HCT116 (cell line): ENCODE measurements around the gene DAPK1. TPM values are rescaled to one million over a fixed set of nuclear protein-coding genes. Genes with fewer than 3 reads are reported as not detected.

Source experiments
- ATAC-seq: fragments of 200-7000 bp; cut with Tn5 transposase; 2 replicates; pipeline ENCODE4 v1.9.1; 2020; ENCODE audit warnings: mild to moderate bottlenecking, moderate library complexity
- BruUV-seq: library from RNA; stranded (reverse); fragments of 400-500 nt; replicated peaks from 2 replicates; lab custom pipeline; 2021; lab: Mats Ljungman, UMichigan
- CTCF ChIA-PET: fragments of 300-600 bp; sonication (Branson Sonifier 250); formaldehyde crosslinking; loops from one replicate; lab custom pipeline; 2021; ENCODE audit warnings: antibody characterized with exemption; lab: Charles Lee
- POLR2A ChIA-PET: fragments of 300-600, 350-600 bp; sonication (Branson Sonifier 250); formaldehyde crosslinking; loops from one replicate; lab custom pipeline; 2021; ENCODE audit warnings: antibody characterized with exemption; lab: Charles Lee
- RAD21 ChIA-PET, 2 experiments: fragments of 300-600 bp; sonication (Branson Sonifier 250); formaldehyde crosslinking; loops; one replicate each; lab custom pipeline; 2023; ENCODE audit warnings: low total read pairs in 2 of 2; ENCODE audit not compliant: uncharacterized antibody in 2 of 2, unreplicated experiment in 2 of 2, low non-redundant PET in 1 of 2; lab: Charles Lee
- DNase-seq: peaks from one replicate; pipeline ENCODE4 v3.0.0-alpha.2; 2010; ENCODE audit warnings: low read depth, low spot score
- H2AFZ ChIP-seq: fragments of 200-600 bp; shearing (Covaris generic), sonication (generic); 2 replicates; pipeline ENCODE4 v1.6.1; 2017; ENCODE audit warnings: low read depth, mixed run types, mixed read lengths, antibody characterized with exemption, low read length; ENCODE audit not compliant: poor library complexity, severe bottlenecking
- H3K27ac ChIP-seq: 2 replicates; pipeline ENCODE4 v1.5.1; 2012; ENCODE audit warnings: low read depth, low read length
- H3K27me3 ChIP-seq: fragments of 200-600 bp; sonication (generic); 2 replicates; pipeline ENCODE4 v1.6.1; 2016; ENCODE audit warnings: mixed run types, low read length, mixed read lengths; ENCODE audit not compliant: insufficient read depth
- H3K36me3 ChIP-seq, 2 experiments: fragments of 200-500 bp in 1 of 2; fragments of 200-600 bp in 1 of 2; sonication (Bioruptor generic) in 1 of 2; sonication (generic) in 1 of 2; 2 replicates each; pipeline versions ENCODE4 v1.5.1 to v1.6.1; 2014 to 2016; ENCODE audit warnings: low read length in 2 of 2, inconsistent platforms in 1 of 2, mixed read lengths in 1 of 2, mixed run types in 1 of 2; ENCODE audit not compliant: insufficient read depth in 2 of 2, control insufficient read depth in 1 of 2
- H3K4me1 ChIP-seq, 2 experiments: fragments of 200-600 bp in 1 of 2; sonication (generic) in 1 of 2; 2 replicates each; pipeline versions ENCODE4 v1.5.1 to v1.6.1; 2012 to 2017; ENCODE audit warnings: low read length in 2 of 2, inconsistent platforms in 1 of 2, mild to moderate bottlenecking in 1 of 2, mixed read lengths in 1 of 2, mixed run types in 1 of 2, moderate library complexity in 1 of 2; ENCODE audit not compliant: insufficient read depth in 2 of 2, control insufficient read depth in 1 of 2
- H3K4me2 ChIP-seq: fragments of 200-600 bp; sonication (generic); 2 replicates; pipeline ENCODE4 v1.6.1; 2017; ENCODE audit warnings: mixed run types, low read length, mixed read lengths
- H3K4me3 ChIP-seq, 2 experiments: fragments of 200-600 bp in 1 of 2; sonication (generic) in 1 of 2; replicated peaks in 1 of 2; 2 replicates each; pipeline ENCODE4 v1.5.1; 2011 to 2016; ENCODE audit warnings: low read length in 2 of 2, control low read depth in 1 of 2, low read depth in 1 of 2, mild to moderate bottlenecking in 1 of 2, mixed read lengths in 1 of 2, mixed run types in 1 of 2
- H3K79me2 ChIP-seq: fragments of 200-600 bp; sonication (generic); 2 replicates; pipeline ENCODE4 v1.6.1; 2017; ENCODE audit warnings: mild to moderate bottlenecking, mixed run types, low read length, moderate library complexity, mixed read lengths; ENCODE audit not compliant: insufficient read depth
- H3K9ac ChIP-seq: fragments of 200-600 bp; sonication (generic); 2 replicates; pipeline ENCODE4 v1.6.1; 2016; ENCODE audit warnings: low read length, mixed read lengths
- H3K9me2 ChIP-seq: fragments of 200-600 bp; sonication (generic), shearing (Covaris generic); 2 replicates; pipeline ENCODE4 v1.6.1; 2017; ENCODE audit warnings: mixed run types, mild to moderate bottlenecking, moderate library complexity; ENCODE audit not compliant: insufficient read depth
- H3K9me3 ChIP-seq, 2 experiments: fragments of 200-500 bp in 1 of 2; fragments of 200-600 bp in 1 of 2; sonication (Bioruptor generic) in 1 of 2; sonication (generic) in 1 of 2; 2 replicates each; pipeline ENCODE4 v1.6.1; 2014 to 2017; ENCODE audit warnings: low read length in 2 of 2, mixed read lengths in 2 of 2, inconsistent platforms in 1 of 2, low read depth in 1 of 2, mild to moderate bottlenecking in 1 of 2, mixed run types in 1 of 2, moderate library complexity in 1 of 2; ENCODE audit not compliant: control insufficient read depth in 1 of 2, insufficient read depth in 1 of 2
- H4K20me1 ChIP-seq: fragments of 200-600 bp; sonication (generic), shearing (Covaris generic); 2 replicates; pipeline ENCODE4 v1.6.1; 2017; ENCODE audit warnings: mixed run types, mild to moderate bottlenecking, moderate library complexity; ENCODE audit not compliant: insufficient read depth
- ATF3 ChIP-seq: IDR thresholded peaks from 2 replicates; pipeline ENCODE4 v1.6.1; 2012
- CEBPB ChIP-seq: IDR thresholded peaks from 2 replicates; pipeline ENCODE4 v1.6.1; 2012; ENCODE audit warnings: low read depth
- CTCF ChIP-seq, 3 experiments: fragments of 200-600 bp in 1 of 3; sonication (generic) in 1 of 3; IDR thresholded peaks in 2 of 3; conservative IDR thresholded peaks in 1 of 3; 2 replicates each; pipeline ENCODE4 v1.5.1; 2012 to 2017; ENCODE audit warnings: low read depth in 2 of 3, low read length in 2 of 3, antibody characterized with exemption in 1 of 3, borderline replicate concordance in 1 of 3, control low read depth in 1 of 3, mild to moderate bottlenecking in 1 of 3, mixed read lengths in 1 of 3, mixed run types in 1 of 3, moderate library complexity in 1 of 3; ENCODE audit not compliant: insufficient read depth in 1 of 3
- EGR1 ChIP-seq: IDR thresholded peaks from 2 replicates; pipeline ENCODE4 v1.6.1; 2012; ENCODE audit warnings: low read depth
- ELF1 ChIP-seq: IDR thresholded peaks from 2 replicates; pipeline ENCODE4 v1.6.1; 2012; ENCODE audit warnings: low read depth, borderline replicate concordance
- EZH2 ChIP-seq: fragments of 200-600 bp; sonication (generic); IDR thresholded peaks from 2 replicates; pipeline ENCODE4 v1.6.1; 2017; ENCODE audit warnings: antibody characterized with exemption, mixed run types
- FOSL1 ChIP-seq: IDR thresholded peaks from 2 replicates; pipeline ENCODE4 v1.6.1; 2012; ENCODE audit warnings: low read depth
- JUND ChIP-seq: IDR thresholded peaks from 2 replicates; pipeline ENCODE4 v1.6.1; 2012
- MAX ChIP-seq: IDR thresholded peaks from 2 replicates; pipeline ENCODE4 v1.6.1; 2012
- POLR2A ChIP-seq: IDR thresholded peaks from 2 replicates; pipeline ENCODE4 v1.7.0; 2011; ENCODE audit warnings: borderline replicate concordance; ENCODE audit not compliant: insufficient read depth, insufficient read length; ENCODE audit errors: extremely low read depth
- POLR2AphosphoS5 ChIP-seq: IDR thresholded peaks from 2 replicates; pipeline ENCODE4 v1.6.1; 2011; ENCODE audit warnings: mild to moderate bottlenecking, low read depth, low read length, moderate library complexity
- RAD21 ChIP-seq: IDR thresholded peaks from 2 replicates; pipeline ENCODE4 v1.6.1; 2012; ENCODE audit warnings: low read depth, mild to moderate bottlenecking
- REST ChIP-seq: IDR thresholded peaks from 2 replicates; pipeline ENCODE4 v1.6.1; 2012; ENCODE audit warnings: low read depth
- SIN3A ChIP-seq: IDR thresholded peaks from 2 replicates; pipeline ENCODE4 v1.6.1; 2012; ENCODE audit warnings: low read depth
- SP1 ChIP-seq: IDR thresholded peaks from 2 replicates; pipeline ENCODE4 v1.6.1; 2012; ENCODE audit warnings: low read depth
- SRF ChIP-seq: IDR thresholded peaks from 2 replicates; pipeline ENCODE4 v1.6.1; 2012; ENCODE audit warnings: low read depth
- TCF7L2 ChIP-seq: IDR thresholded peaks from 2 replicates; pipeline ENCODE4 v1.7.0; 2011; ENCODE audit warnings: borderline replicate concordance, inconsistent platforms; ENCODE audit not compliant: insufficient read depth, insufficient read length; ENCODE audit errors: extremely low read depth
- ZFX ChIP-seq: fragments of 450-650 bp; IDR thresholded peaks from 2 replicates; pipeline ENCODE4 v1.6.1; 2017
- ZNF274 ChIP-seq: fragments of 200-500 bp; sonication (Bioruptor generic); IDR thresholded peaks from 2 replicates; pipeline ENCODE4 v1.6.1; 2014; ENCODE audit warnings: mild to moderate bottlenecking, low read depth, low read length, inconsistent platforms
- intact Hi-C: fragments of 100-400 bp; cut with micrococcal nuclease; formaldehyde crosslinking; loops from 2 replicates; pipeline ENCODE4 v1.10.0; 2022
- total RNA-seq: library from RNA; stranded (reverse); gene quantifications from one replicate; pipeline ENCODE4 v1.2.1, GENCODE V29; 2021; ENCODE audit not compliant: unreplicated experiment
- TF ChIP-seq, protein P1 (sequence below): IDR thresholded peaks from 2 replicates; pipeline ENCODE4 v1.6.1; 2011; ENCODE audit warnings: mild to moderate bottlenecking, low read length, moderate library complexity; ENCODE audit not compliant: insufficient replicate concordance; ENCODE audit errors: extremely low read depth

The DAPK1 gene
- total RNA-seq, 1 experiment from 2014 or later = 5.6 TPM

- no peak overlapping the region for H3K4me3 ChIP-seq
- H2AFZ ChIP-seq = no peak overlapping the region
- no peak for ATAC-seq
- H3K4me1 ChIP-seq = no peaks in the 10 kb centered on the region
- no TSS peak for BruUV-seq
- H3K79me2 ChIP-seq = no peaks in the 10 kb centered on the region
- no peaks in the 10 kb centered on the region for H3K9me3 ChIP-seq
- CTCF ChIA-PET = no interaction called here
- RAD21 ChIA-PET = no interaction called here
- no peak overlapping the region for H3K27ac ChIP-seq
- no peaks in the 10 kb centered on the region for H4K20me1 ChIP-seq
- no peaks in the 10 kb centered on the region for H3K27me3 ChIP-seq
- H3K4me2 ChIP-seq = no peak overlapping the region
- intact Hi-C loops = no loop called here
- no peak overlapping the region for H3K9ac ChIP-seq
- TF ChIP-seq FOSL1 (no peak), REST (no peak), ATF3 (no peak), POLR2A (no peak), JUND (no peak), SIN3A (no peak), POLR2AphosphoS5 (no peak), SRF (no peak), RAD21 (no peak), MAX (no peak), ZNF274 (no peak), TCF7L2 (no peak), SP1 (no peak), CEBPB (no peak), ZFX (no peak), EGR1 (no peak), CTCF (IDR thresholded peaks at IDR 0.05 in 2 of 3, conservative IDR thresholded peaks at IDR 0.05 in 1 of 3; ENCODE audit: borderline replicate concordance in 1 of 3, insufficient read depth in 1 of 3, low read depth in 2 of 3, low read length in 2 of 3) (no peak), ELF1 (no peak), EZH2 (no peak)
- TF ChIP-seq, protein P1, sequence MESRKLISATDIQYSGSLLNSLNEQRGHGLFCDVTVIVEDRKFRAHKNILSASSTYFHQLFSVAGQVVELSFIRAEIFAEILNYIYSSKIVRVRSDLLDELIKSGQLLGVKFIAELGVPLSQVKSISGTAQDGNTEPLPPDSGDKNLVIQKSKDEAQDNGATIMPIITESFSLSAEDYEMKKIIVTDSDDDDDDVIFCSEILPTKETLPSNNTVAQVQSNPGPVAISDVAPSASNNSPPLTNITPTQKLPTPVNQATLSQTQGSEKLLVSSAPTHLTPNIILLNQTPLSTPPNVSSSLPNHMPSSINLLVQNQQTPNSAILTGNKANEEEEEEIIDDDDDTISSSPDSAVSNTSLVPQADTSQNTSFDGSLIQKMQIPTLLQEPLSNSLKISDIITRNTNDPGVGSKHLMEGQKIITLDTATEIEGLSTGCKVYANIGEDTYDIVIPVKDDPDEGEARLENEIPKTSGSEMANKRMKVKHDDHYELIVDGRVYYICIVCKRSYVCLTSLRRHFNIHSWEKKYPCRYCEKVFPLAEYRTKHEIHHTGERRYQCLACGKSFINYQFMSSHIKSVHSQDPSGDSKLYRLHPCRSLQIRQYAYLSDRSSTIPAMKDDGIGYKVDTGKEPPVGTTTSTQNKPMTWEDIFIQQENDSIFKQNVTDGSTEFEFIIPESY = no peak
- TF ChIP-seq, all 23 proteins: peak for 0
- no peaks in the 10 kb centered on the region for H3K36me3 ChIP-seq
- no peaks in the 10 kb centered on the region for H3K9me2 ChIP-seq
- POLR2A ChIA-PET = no interaction called here
- no peak for DNase-seq
Observed at GRCh38 chr9:87751868-87752267, 254.2 kb downstream of the DAPK1 start.
